Fibroblast of the aortic adventitia (primary cell): ENCODE results near the gene RIC8B. TPM values are rescaled to one million over a fixed set of nuclear protein-coding genes. Genes with fewer than 3 reads are reported as not detected.

Experiments used
- DNase-seq: peaks from one replicate; pipeline ENCODE4 v3.0.0-alpha.2; 2010; ENCODE audit warnings: low read depth
- H3K4me3 ChIP-seq: 2 replicates; pipeline ENCODE4 v1.5.1; 2011; ENCODE audit warnings: low read depth, mild to moderate bottlenecking, control low read depth, low read length, moderate library complexity
- total RNA-seq: library from RNA; depleted of rRNA; stranded (reverse); fragments of >200 nt; gene quantifications from 2 replicates; pipeline ENCODE4 v1.2.3, GENCODE V29; 2012; ENCODE audit warnings: low replicate concordance
- TF ChIP-seq, protein P1 (sequence below): IDR thresholded peaks from 2 replicates; pipeline ENCODE4 v1.5.1; 2011; ENCODE audit warnings: mild to moderate bottlenecking, low read length, control low read depth, inconsistent platforms; ENCODE audit not compliant: insufficient read depth

The RIC8B gene
- total RNA-seq, 1 donor = 15.0 TPM

DNA sequence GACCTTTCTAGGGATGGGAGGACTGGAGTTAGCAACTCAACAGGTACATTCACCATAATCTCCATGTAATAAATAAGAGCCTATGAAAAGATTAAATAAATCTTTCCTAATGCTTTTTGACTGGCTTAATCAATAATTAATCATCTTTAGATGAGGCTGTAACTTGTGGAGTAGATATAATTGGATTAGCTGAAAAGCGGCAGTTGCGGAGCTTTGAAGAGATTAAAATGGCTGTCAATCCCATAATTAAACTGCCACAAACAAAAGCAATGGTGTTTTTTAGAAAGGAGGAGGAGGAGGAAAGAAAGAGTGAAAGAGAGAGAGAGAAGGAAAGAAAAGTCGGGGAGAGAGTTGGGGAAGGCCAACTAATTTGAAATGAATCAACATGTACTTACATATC is 110.5 kb downstream of the RIC8B start:
- DNase-seq = no peak
- TF ChIP-seq, protein P1, sequence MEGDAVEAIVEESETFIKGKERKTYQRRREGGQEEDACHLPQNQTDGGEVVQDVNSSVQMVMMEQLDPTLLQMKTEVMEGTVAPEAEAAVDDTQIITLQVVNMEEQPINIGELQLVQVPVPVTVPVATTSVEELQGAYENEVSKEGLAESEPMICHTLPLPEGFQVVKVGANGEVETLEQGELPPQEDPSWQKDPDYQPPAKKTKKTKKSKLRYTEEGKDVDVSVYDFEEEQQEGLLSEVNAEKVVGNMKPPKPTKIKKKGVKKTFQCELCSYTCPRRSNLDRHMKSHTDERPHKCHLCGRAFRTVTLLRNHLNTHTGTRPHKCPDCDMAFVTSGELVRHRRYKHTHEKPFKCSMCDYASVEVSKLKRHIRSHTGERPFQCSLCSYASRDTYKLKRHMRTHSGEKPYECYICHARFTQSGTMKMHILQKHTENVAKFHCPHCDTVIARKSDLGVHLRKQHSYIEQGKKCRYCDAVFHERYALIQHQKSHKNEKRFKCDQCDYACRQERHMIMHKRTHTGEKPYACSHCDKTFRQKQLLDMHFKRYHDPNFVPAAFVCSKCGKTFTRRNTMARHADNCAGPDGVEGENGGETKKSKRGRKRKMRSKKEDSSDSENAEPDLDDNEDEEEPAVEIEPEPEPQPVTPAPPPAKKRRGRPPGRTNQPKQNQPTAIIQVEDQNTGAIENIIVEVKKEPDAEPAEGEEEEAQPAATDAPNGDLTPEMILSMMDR = no peak
- H3K4me3 ChIP-seq = no peak overlapping the region

DNA sequence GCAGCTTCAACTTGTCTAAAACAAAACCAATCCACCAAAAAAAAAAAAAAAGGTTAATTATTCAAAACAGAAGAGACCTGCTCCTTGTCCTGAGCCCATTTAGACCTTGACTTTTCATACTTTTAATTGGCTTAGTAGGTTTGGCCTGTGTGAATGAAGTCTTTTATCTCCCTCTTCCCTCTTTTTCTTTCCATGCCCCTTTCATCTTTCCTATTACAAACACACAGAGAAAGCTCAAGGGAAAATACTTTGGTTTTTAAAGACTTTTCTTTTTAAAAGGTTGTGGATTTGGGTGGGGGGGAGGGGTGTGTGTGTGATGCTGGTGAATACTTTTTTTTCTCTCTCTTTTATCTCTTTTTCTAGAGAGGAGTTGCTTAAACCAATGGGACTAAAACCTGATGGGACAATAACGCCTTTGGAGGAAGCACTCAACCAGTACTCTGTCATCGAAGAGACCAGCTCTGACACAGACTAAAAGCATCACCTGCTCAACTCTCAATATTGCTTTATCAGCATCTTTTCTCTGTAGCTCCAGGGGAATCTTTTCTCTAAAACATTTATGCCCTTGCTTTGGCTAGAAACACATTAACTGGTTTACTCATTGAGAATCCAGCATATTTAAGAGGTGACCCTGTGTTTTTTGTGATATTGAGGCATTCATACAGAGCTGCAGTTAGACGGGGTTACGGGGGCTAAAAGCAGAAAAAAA is 111.2 kb downstream of the RIC8B start:
- no peak overlapping the region for H3K4me3 ChIP-seq
- DNase-seq = no peak
- TF ChIP-seq, protein P1 = no peak

DNA sequence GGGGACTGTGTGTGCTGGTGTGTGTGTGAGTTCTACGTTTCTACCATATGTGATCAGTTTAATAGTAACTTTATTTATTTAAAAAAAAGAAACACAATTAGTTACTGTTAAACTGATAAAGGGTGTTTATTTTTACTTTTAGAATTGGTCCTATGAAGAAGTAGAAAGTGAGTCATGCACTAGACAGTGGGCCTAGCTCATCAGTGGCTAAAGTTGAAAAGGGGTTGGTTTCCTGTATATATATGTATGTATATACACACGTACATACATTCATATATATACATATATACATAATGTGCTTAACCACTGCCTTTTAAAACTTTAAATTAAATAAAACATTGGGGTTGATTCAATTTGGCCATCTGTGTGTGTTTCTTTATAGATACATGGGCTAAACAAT is 112.5 kb downstream of the RIC8B start:
- TF ChIP-seq, protein P1 = no peak
- no peak overlapping the region for H3K4me3 ChIP-seq
- DNase-seq = no peak

DNA sequence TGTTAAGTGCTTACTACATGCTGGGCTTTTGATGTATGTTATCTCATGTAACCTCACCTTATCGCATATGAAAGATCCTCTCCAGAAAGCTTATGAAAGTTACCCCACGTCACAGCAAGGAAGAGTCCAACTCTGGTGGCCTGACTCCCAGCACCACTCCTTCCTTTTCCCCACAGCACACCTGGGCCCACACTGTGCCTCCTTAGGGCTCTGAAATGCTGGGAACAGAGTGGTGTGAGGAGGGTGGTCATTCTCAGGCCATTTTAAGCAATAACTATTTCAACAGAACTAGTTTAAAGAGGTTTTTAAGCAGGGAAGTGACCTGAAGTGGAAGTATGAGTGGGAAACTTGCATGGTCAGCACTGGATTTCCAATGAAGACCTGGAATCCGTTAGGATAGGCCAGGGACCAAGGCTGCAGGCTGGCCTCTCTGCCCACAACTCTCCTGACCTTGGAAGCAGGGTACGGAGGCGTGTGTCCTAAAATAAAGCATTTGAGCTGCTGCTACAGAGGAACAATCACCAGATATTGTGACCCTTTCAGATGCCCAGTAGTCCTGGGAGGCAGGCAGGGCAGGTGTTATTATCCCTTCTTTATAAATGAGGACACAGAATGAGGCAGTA is 114.0 kb downstream of the RIC8B start:
- no peak for DNase-seq
- H3K4me3 ChIP-seq = no peak overlapping the region
- TF ChIP-seq, protein P1 = no peak

DNA sequence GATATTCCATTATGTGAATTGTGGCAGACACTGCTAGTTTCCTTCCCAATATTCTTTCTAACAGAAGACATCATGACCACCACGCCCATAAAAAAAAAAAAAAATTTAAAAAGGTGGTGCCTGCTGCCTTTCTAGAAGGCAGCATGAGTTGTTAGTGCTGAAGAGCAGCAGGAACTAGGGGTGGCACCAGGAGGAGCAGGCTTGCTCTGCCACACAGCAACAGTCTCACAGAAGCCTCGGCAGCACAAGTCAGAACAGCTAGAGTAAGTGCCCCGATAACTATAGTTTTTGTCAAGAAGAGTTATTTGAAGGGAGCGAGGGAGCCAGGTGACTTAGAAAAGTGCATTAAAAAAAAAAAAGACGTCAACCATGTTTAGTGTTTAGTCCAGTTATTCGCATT is 114.8 kb downstream of the RIC8B start:
- no peak for DNase-seq
- TF ChIP-seq, protein P1 = no peak
- H3K4me3 ChIP-seq = no peak overlapping the region

DNA sequence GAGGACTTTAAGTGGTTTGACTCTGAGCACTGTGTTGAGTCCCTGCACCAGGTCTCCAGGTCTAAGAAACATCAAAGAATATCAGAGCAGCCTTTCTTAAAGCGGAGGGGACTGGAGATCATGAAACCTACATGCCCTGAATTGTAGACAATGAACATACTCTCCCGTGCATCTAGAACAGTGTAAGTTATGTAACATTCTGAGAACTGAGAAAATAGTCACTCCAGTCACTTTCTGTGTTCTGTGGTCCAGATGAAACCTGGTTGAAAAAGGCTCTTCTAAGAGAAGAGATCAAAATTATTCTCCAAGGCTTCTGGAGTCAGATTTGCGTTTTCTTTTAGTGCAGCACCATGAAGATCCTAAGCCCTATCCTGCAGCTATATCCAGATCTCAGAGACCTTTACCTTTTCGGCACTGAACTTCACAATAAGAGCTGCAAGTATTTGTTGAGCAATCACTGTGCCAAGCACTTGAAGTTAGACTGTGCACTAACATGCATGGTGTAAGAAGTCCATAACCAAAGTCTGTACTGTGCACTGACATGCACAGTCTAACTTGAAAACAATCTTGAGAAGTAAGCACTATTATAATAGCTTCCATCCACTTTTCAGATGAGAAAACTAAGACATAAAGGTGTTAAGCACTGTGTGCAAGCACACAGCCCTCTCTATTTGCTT is 115.6 kb downstream of the RIC8B start:
- no peak for DNase-seq
- TF ChIP-seq, protein P1 = no peak
- no peak overlapping the region for H3K4me3 ChIP-seq
